Measurements from ENCODE around the gene CSMD2. TPM values are rescaled to one million over a fixed set of nuclear protein-coding genes. Genes with fewer than 3 reads are reported as not detected.

CSMD2 gene
- total RNA-seq, 2 donors from 2014 or later = not detected

GRCh38 chr1:33656467-33657005 is 508.5 kb downstream of the CSMD2 start:
- DNase-seq (ENCODE audit: low spot score in 2 of 2) (no peak), ATAC-seq (no peak)
- no peak overlapping the region for H3K27ac Mint-ChIP-seq
- H3K36me3 Mint-ChIP-seq = no peaks in the 10 kb centered on the region
- H3K9me3 Mint-ChIP-seq = no peaks in the 10 kb centered on the region

- DNase-seq (ENCODE audit: low spot score in 2 of 2) = no peak
- no peaks in the 10 kb centered on the region for H3K36me3 Mint-ChIP-seq
- no peak overlapping the region for H3K27ac Mint-ChIP-seq
- no peak for ATAC-seq
- H3K9me3 Mint-ChIP-seq = no peaks in the 10 kb centered on the region
Observed at GRCh38 chr1:33655496-33655895, 509.5 kb downstream of the CSMD2 start.

- ATAC-seq (no peak), DNase-seq (ENCODE audit: low spot score in 2 of 2) (no peak)
- H3K36me3 Mint-ChIP-seq = no peaks in the 10 kb centered on the region
- no peaks in the 10 kb centered on the region for H3K9me3 Mint-ChIP-seq
- H3K27ac Mint-ChIP-seq = no peak overlapping the region
Observed at GRCh38 chr1:33654267-33654834, 510.7 kb downstream of the CSMD2 start.

- Mint-ChIP-seq H3K36me3 (no peaks in the 10 kb centered on the region), H3K9me3 (no peaks in the 10 kb centered on the region), H3K27ac (no peak overlapping the region)
- DNase-seq (ENCODE audit: low spot score in 2 of 2) = no peak
- no peak for ATAC-seq
Observed at GRCh38 chr1:33653226-33653625, 511.8 kb downstream of the CSMD2 start.

- H3K9me3 Mint-ChIP-seq = no peaks in the 10 kb centered on the region
- DNase-seq (ENCODE audit: low spot score in 2 of 2) = no peak
- ATAC-seq = no peak
- H3K27ac Mint-ChIP-seq = no peak overlapping the region
- no peaks in the 10 kb centered on the region for H3K36me3 Mint-ChIP-seq
Observed at GRCh38 chr1:33650708-33651107, 514.3 kb downstream of the CSMD2 start.

GRCh38 chr1:33649759-33650158 is 515.3 kb downstream of the CSMD2 start:
- Mint-ChIP-seq H3K27ac (no peak overlapping the region), H3K36me3 (no peaks in the 10 kb centered on the region), H3K9me3 (no peaks in the 10 kb centered on the region)
- DNase-seq (ENCODE audit: low spot score in 2 of 2) = no peak
- no peak for ATAC-seq

- no peak overlapping the region for H3K27ac Mint-ChIP-seq
- H3K9me3 Mint-ChIP-seq = no peaks in the 10 kb centered on the region
- DNase-seq (ENCODE audit: low spot score in 2 of 2) (no peak), ATAC-seq (no peak)
- H3K36me3 Mint-ChIP-seq = no peaks in the 10 kb centered on the region
Observed at GRCh38 chr1:33643216-33643615, 521.8 kb downstream of the CSMD2 start.

GRCh38 chr1:33641104-33641830 is 523.8 kb downstream of the CSMD2 start:
- no peaks in the 10 kb centered on the region for H3K36me3 Mint-ChIP-seq
- DNase-seq (ENCODE audit: low spot score in 2 of 2) (no peak), ATAC-seq (no peak)
- H3K27ac Mint-ChIP-seq = no peak overlapping the region
- H3K9me3 Mint-ChIP-seq = no peaks in the 10 kb centered on the region

GRCh38 chr1:33640114-33640660 is 524.8 kb downstream of the CSMD2 start:
- Mint-ChIP-seq H3K36me3 (no peaks in the 10 kb centered on the region), H3K27ac (no peak overlapping the region), H3K9me3 (no peaks in the 10 kb centered on the region)
- ATAC-seq (no peak), DNase-seq (ENCODE audit: low spot score in 2 of 2) (no peak)

GRCh38 chr1:33637846-33638440 is 527.1 kb downstream of the CSMD2 start:
- H3K36me3 Mint-ChIP-seq = no peaks in the 10 kb centered on the region
- DNase-seq (ENCODE audit: low spot score in 2 of 2) (no peak), ATAC-seq (no peak)
- H3K9me3 Mint-ChIP-seq = no peaks in the 10 kb centered on the region
- H3K27ac Mint-ChIP-seq = no peak overlapping the region

GRCh38 chr1:33636209-33636608 is 528.8 kb downstream of the CSMD2 start:
- ATAC-seq = no peak
- no peak for DNase-seq (ENCODE audit: low spot score in 2 of 2)
- Mint-ChIP-seq H3K9me3 (no peaks in the 10 kb centered on the region), H3K27ac (no peak overlapping the region), H3K36me3 (no peaks in the 10 kb centered on the region)

GRCh38 chr1:33635336-33636012 is 529.6 kb downstream of the CSMD2 start:
- Mint-ChIP-seq H3K36me3 (no peaks in the 10 kb centered on the region), H3K27ac (no peak overlapping the region), H3K9me3 (no peaks in the 10 kb centered on the region)
- no peak for DNase-seq (ENCODE audit: low spot score in 2 of 2)
- ATAC-seq = no peak

GRCh38 chr1:33634806-33635205 is 530.2 kb downstream of the CSMD2 start:
- H3K36me3 Mint-ChIP-seq = no peaks in the 10 kb centered on the region
- peak in 1 of 2 donors; percentile 22 for DNase-seq (ENCODE audit: low spot score in 2 of 2)
- peak in 1 of 2 donors; percentile 35 for ATAC-seq
- no peak overlapping the region for H3K27ac Mint-ChIP-seq
- no peaks in the 10 kb centered on the region for H3K9me3 Mint-ChIP-seq

GRCh38 chr1:33634143-33634542 is 530.9 kb downstream of the CSMD2 start:
- Mint-ChIP-seq H3K27ac (no peak overlapping the region), H3K9me3 (no peaks in the 10 kb centered on the region), H3K36me3 (no peaks in the 10 kb centered on the region)
- DNase-seq (ENCODE audit: low spot score in 2 of 2) (no peak), ATAC-seq (no peak)

GRCh38 chr1:33633019-33633801 is 531.8 kb downstream of the CSMD2 start:
- peak; percentile 69 to 89 for ATAC-seq
- Mint-ChIP-seq H3K27ac (no peak overlapping the region), H3K9me3 (no peaks in the 10 kb centered on the region), H3K36me3 (no peaks in the 10 kb centered on the region)
- peak; percentile 67 to 92 for DNase-seq (ENCODE audit: low spot score in 2 of 2)

GRCh38 chr1:33630686-33631085 is 534.3 kb downstream of the CSMD2 start:
- H3K36me3 Mint-ChIP-seq = no peaks in the 10 kb centered on the region
- ATAC-seq (no peak), DNase-seq (ENCODE audit: low spot score in 2 of 2) (no peak)
- H3K27ac Mint-ChIP-seq = no peak overlapping the region
- no peaks in the 10 kb centered on the region for H3K9me3 Mint-ChIP-seq

Data from activated naive CD4-positive, alpha-beta T cell treated with anti-CD3 and anti-CD28 coated beads, Interleukin-2, amount 50 U/mL, for 72 hours (primary cell).